Activated T-cell treated with anti-CD3 and anti-CD28 coated beads, Interleukin-2, amount 50 U/mL, for 1 hour (primary cell): ENCODE data around the gene CDH24.
"Not testable (repeated sequence)": the region's sequence is repeated elsewhere in the genome, so short reads cannot be mapped to it uniquely, and the experiment has no call there.

Experiments
- DNase-seq: peaks from one replicate; pipeline ENCODE4 v3.0.0-alpha.2; 2020

The CDH24 gene

GRCh38 chr14:23015618-23016017 is 41.7 kb downstream of the CDH24 start:
- no peak for DNase-seq

DNA sequence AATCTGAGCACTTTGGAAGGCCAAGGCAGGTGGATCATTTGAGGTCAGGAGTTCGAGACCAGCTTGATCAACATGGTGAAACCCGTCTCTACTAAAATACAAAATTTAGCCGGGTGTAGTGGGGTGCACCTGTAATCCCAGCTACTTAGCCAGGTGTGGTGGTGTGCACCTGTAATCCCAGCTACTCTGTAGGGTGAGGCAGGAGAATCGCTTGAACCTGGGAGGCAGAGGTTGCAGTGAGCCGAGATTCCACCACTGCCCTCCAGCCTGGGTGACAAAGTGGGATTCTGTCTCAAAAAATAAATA is 43.6 kb downstream of the CDH24 start:
- not testable (repeated sequence) for DNase-seq

DNA sequence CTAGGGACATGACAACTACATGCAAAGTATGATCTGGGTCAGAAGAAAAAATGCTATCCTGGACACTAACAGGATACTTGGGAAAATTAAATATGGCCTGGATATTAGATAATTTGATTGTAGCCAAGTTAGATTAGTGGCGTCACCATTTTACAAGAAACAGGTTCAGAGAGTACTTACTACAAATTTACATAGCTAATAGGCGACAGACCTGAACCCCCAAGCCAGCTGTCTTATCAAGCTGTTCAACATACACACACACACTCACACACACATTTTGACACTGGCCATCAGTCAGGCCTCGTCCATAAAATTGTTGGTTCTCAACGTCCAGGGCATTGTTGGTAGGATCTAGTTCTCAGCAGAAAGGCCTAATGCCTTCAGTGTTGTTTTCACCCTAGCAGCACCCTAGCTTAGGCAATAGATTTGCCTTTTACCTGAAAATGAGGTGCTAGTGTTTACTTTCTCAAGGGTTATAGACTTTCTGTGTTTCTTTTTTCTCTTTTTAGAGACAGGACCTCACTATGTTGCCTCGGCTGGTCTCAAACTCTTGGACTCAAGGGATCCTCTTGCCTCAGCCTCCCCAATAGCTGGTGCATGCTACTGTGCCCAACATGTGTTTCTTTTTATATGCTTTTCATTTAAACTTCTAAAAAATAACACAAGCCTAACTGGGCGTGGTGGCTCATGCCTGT is 44.1 kb downstream of the CDH24 start:
- no peak for DNase-seq

DNA sequence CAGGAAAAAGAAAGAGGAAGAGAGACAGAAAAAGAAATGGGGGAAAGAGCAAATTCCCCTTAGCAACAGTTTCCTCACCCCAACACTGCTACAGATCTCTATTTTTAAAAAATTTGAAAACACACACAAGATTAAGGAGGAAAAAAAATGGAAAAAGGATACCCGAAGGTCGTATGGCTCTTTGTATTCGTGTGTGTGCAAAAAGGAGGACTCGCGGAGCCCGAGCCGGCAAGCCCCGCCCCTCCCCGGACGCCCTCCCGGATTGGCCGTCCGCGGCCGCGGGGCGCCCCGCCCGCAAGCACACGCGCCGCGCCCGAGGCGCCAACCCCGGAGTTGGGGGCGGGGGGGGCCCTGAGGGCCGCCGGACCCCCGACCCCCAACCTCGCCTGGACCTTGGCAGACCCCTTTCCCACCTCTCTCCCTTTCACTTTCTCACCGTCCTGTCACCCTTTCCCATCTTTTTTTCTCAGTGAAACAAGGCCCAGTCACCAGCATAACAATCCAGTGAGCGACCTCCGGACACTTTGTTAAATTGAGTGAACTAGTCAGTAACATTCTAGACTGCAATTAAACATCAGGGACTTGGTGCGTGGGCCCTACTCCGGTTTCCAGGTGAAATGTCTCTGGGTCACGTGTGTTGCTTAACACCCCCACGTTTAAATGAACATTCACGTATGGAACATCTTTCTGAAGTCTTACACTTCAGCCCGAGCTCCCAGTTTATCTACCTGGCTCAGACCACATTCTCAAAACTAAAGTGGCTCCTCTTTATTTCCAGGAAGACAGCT is 47.2 kb downstream of the CDH24 start, which contains the start of gene C14orf93:
Gene C14orf93, minus strand, starts transcription at position 205 of the 788 bp plus-strand sequence. CDS start 11,120 bp downstream, outside the sequence.
- DNase-seq = peak; percentile 78

DNA sequence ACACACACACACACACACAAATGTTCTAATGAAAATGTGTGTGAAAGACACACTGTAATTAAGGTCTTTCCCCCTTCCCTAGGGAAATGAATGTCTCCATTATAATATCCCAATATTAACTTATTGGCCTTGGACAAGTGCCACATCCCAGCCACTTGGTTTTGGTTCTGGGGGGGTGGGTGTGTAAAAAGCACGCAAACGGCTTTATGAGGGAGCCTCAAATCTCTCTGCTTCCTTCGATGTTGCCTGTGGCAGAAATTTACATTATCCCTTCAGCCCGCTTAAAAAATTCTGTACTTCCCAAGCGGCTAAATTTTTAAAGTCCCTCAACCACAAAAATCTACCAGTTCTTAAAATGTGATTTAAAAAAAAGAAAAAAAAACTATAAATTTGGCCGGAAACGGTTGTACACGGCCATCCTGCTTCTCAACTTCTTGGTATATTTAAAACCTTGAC is 47.8 kb downstream of the CDH24 start:
- DNase-seq = no peak

GRCh38 chr14:23008831-23009230 is 48.5 kb downstream of the CDH24 start:
- no peak for DNase-seq

GRCh38 chr14:23006544-23007419 is 50.5 kb downstream of the CDH24 start:
- peak; percentile 95 for DNase-seq

GRCh38 chr14:23006188-23006534 is 51.2 kb downstream of the CDH24 start:
- DNase-seq = no peak

DNA sequence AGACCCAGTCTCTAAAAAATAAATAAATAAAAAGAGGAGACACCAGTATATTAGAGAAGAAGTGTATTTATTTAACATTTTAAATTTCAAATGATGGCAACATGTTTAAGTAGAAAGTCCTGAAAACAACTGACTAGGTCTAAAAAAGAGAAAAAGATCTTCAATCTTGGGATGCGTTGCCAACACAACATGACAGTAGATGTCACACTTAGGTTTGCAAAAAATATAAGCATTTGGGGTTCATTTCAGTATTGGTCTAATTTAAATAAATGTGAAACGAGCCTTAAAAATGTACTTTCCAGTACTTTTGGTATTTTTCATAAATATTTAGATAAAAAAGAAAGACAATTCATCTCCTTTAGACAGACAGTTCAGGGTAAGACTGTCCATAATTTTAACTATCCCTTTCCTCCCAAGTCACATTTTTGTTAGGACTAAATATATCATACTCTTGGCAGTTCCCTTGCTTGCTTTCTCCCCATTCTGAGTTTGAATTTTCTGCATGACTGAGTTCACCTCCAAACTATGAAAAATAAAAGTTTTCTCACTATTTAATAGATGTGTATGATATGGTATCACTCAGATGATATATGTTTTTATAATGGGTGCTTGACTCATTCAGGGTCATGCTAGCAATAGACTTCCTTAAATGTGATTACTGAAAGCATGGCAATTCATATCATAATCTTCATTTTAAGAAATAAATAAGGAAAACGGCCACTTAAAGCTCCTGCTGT is 51.7 kb downstream of the CDH24 start:
- no peak for DNase-seq

DNA sequence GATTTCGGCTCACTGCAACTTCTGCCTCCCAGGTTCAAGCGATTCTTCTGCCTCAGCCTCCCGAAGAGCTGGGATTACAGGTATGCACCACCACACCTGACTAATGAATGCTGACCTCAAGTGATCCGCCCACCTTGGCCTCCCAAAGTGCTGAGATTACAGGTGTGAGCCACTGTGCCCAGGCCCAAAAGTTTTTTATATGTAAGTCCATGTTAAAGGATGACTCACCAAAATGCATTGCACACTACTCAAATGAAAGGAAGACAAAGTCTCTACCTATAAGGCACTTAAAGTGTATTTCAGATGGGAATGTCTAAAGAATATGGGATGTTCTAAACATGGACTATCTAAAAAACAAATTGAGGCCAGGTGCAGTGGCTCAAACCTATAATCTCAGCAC is 53.0 kb downstream of the CDH24 start:
- DNase-seq = not testable (repeated sequence)

DNA sequence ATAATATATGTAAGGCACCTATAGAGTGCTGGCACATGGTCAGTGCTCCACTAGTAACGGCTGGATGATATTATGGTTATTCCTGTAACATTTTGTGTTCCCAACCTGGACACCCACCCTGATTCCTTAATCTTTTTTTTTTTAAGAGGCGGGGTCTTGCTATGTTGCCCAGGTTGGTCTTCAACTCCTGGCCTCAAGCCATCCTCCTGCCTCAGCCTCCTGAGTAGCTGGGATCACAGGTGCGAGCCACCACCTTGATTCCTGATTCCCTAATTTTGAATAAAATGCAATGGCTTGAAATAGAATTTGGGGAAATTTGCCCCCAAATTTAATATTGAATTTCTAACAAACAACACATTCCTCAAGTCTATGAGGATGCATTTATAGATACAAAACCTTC is 54.7 kb downstream of the CDH24 start:
- DNase-seq = no peak

- no peak for DNase-seq
Observed at GRCh38 chr14:23000860-23001259, 56.5 kb downstream of the CDH24 start.

GRCh38 chr14:22998329-22999012 is 58.8 kb downstream of the CDH24 start:
- no peak for DNase-seq

DNA sequence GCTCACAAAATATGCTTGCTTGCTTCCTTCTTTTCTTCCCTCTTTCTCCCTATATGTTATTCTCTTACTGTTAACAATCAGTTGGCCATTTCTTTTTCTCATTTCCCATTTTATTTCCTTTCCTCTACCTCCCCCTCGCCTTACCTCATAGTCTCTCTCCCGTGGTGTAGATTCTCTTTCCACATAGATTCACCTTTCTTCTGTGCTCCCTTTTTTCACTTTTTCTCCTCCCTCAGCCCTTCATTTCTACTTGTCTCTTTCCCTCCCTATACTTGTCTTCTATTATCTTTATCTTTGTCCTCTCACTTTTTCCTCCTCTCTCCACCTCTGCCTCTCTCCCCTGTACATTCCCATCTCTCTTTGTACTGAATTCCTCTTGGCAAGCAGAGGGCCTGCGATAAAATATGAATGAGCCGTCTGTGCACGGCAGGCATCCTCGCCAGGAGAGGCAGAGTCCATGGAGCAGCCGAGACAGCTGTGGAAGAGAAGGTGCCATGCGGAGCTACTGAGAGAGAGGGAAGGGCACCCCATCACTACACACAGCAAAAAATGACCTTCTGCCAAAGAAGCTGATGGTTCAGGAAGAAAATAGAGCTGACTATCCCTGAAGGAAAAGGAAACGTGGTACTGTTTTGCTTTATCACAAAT is 59.5 kb downstream of the CDH24 start:
- no peak for DNase-seq
